ENCODE data around the gene PAXX.
"Not testable (repeated sequence)": the region's sequence is repeated elsewhere in the genome, so short reads cannot be mapped to it uniquely, and the experiment has no call there.

Gene PAXX

DNA sequence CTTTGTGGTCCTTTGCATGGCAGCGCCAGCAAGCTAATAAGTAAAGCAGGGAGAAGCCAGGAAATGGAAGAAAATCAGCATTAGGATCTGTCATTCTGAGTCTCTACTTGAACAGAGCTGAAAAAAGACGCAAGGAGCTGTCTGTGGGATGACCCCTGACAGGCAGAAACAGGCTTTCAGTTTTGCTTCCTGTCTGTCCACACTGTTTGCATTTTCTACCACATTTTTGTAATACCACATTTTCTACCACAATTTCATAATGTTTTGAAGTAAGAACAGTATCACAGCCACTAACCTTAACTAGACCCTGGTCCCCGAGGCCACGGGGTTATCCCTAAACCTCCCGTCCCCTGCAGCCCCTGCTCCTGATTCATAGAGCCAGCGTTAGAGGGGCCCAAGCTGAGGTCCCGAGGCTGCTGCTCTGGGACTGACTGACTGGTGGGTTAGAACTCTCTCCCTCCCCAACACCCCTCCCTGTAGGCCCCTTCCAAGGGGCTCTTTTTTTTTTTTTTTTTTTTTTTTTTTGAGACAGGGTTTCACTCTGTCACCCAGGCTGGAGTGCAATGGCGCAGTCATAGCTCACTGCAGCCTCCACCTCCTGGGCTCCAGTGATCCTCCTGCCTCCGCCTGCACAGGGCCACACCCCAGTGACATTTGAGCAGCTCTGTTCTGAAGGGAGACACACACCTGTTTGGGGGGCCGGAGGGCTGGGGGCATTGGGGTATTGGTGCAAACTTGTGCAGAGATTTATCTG lies 8.1 kb downstream of the PAXX start:
- no peak for DNase-seq (ENCODE audit: extremely low read depth in 1 of 2, low read depth in 1 of 2)

DNA sequence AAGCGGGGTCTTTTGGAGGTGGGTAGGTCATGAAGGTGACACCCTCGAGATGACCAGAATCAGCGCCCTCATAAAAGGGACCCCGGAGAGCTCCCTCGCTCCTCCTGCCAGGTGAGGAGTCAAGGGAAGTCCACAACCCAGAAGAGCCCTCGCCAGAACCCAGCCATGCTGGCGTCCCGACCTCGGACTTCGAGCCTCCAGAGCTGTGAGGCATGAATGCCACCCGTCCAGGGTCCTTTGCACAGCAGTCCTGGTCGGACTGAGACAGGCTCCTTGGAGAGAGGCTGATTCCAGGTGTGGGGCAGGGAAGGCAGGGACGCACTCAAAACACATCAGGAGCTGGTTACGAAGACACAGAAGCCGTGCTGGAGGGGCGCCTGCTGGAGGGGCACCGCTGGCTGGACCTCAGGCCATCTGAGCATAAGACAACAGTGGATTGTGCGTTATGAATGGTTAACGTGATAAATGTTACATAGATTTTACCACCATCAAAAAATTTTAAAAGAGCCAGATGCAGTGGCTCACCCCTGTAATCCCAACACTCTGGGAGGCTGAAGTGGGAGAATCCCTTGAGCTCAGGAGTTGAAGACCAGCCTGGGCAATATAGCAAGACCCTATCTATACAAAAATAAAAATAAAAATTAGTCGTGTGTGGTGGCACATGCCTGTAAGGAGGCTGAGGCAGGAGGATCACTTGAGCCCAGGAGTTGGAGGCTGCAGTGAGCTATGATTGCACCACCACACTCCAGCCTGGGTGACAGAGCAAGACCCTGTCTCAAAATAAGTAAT lies 9.8 kb downstream of the PAXX start:
- DNase-seq (ENCODE audit: extremely low read depth in 1 of 2, low read depth in 1 of 2), result no peak

DNA sequence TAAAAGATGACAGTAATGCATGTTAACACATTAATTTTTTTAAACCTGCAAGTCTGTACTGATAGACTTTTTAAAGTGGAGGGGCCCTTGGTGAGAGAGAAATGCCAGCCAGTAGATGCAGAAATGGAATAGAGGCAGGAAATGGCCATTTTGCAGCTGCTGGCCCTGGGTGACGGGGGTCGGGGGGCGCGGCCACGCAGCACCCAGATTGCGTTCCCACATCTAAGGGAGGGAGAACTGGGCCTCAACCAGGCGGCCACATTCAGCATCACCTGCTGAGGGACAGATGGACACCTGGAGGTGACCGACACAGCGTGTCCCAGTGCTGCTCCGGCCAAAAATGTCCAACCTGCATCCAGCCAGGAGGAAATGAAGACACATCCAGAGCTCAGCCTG lies 10.4 kb downstream of the PAXX start:
- DNase-seq (ENCODE audit: extremely low read depth in 1 of 2, low read depth in 1 of 2), result no peak

DNA sequence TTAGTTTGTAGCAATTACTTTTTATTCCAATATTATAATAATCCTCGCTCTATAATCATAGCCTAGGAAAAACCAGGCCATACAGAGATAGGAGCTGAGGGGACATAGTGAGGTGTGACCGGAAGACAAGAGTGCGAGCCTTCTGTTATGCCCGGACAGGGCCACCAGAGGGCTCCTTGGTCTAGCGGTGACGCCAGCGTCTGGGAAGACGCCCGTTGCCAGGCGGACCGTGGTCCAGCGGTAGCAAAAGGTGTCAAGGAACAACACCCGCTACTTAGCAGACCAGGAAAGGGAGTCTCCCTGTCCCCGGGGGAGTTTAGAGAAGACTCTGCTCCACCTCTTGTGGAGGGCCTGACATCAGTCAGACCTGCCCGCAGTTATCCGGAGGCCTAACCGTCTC lies 12.1 kb downstream of the PAXX start:
- not testable (repeated sequence) for DNase-seq (ENCODE audit: extremely low read depth in 1 of 2, low read depth in 1 of 2)

DNA sequence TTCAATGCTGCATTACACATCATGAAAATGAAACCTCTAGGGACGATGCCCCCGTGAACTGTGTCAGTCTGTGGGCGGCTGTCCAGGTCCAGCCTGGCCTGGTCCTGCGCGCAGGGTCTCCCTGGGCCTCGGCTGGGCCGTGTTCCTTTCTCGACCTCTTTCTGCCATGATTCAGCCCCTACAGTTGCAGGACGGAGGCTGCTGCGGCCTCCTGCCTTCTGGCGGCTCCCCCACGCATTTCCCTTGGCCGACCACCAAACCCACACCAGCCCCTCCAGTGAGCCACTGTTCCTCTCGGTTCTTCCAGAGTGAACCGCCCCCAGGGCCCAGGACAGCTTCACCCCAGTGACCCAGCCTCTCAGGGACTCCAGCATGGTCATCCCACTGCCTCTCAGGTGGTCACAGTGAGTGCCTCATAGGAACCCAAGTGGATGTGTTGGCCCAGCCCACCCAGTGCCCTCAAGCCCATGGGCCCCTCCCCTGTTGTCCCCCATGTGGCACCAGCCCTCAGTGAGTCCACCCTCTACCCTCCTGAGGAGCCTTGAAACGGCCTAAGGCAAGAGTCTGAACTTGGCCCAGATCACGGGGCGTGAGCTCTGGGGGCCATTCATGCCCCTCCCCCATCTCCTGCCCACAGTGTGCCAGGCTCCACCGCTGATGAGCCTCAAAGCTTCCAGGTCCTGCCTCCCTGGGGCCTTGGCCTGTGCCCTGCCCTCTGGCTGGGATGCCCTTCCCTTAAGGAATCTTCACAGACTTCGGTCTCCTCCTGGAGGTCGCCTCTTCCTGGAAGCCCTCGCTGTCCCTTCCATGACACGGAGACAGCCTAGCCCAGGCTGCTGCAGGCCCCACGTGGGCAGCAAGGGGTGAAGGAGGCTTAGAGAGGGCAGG lies 14.1 kb downstream of the PAXX start:
- no peak for DNase-seq (ENCODE audit: extremely low read depth in 1 of 2, low read depth in 1 of 2)

DNA sequence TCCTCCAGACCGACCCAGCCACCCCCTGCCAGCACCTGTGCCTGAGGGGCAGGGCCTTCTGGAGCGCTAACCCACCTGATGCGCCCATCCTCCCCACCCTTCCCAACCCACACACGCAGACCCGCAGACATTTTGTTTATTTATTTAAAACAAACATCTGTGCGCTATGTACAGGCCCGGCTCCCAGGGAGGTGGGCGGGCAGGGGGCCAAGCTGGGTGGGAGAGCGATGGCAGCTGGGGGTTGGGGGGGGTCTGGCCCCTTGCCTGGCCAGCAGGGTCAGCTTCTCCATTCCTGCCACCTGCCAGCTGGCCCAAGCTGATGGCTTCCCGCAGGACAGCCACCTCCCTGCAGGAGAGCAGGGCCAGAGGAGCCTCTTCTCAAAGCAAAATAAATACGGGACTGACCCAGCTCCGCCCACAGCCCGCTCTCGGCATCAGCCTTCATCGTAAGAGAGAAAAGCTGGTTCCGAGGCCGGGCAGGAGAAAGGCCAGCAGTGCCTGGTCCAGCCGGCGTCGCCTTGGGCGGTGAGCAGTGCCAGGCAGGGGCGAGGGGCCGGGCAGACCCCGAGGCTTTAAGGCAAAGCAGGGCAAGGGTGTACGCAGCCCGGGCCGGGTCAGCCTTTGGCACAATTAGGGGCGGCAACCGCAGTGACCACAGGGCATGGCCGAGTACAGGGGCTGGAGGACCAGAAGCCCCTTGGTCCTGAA lies 15.0 kb downstream of the PAXX start:
- DNase-seq (ENCODE audit: extremely low read depth in 1 of 2, low read depth in 1 of 2), result no peak

DNA sequence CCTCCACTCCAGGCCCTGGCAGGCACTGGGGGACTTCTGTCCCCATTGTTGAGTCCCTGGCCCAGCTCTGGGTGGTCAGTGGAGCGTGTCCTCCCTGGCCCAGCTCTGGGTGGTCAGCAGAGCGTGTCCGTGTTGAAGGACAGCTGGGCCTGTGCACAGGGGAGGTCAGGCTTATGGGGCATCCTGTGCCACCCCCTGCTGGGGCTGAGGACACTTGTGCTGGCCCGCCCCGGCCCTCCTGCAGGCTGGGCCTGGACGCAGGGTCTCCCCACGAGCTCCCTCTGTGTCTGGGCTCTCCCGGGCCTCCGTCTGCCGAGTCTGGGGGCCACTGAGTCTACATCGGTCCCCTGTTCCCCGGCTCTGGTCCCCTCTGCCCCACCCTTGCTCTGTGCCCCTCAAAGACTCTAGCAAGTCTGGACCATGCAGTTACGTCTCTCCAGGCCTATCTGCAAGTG lies 15.6 kb downstream of the PAXX start:
- no peak for DNase-seq (ENCODE audit: extremely low read depth in 1 of 2, low read depth in 1 of 2)

DNA sequence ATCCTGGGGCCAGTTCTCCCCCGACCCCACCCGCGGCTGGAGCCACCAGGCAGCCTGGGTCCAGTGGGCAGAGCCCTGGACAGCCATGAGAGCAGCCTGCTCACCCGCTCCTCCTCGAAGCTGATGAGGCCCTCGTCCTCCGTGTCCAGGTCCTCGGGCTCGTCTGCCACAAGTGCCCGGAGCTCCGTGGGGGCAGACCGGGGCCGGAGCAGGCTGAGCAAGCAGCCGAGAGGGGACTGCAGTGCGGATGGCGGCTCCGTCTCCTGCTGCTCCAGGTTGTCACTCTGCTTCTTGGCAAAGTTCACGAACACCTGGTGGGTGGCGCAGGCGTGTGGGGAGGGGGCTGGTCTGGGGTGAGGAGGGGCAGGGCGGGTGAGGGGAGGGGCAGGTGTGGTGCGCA lies 16.1 kb downstream of the PAXX start:
- no peak for DNase-seq (ENCODE audit: extremely low read depth in 1 of 2, low read depth in 1 of 2)

DNA sequence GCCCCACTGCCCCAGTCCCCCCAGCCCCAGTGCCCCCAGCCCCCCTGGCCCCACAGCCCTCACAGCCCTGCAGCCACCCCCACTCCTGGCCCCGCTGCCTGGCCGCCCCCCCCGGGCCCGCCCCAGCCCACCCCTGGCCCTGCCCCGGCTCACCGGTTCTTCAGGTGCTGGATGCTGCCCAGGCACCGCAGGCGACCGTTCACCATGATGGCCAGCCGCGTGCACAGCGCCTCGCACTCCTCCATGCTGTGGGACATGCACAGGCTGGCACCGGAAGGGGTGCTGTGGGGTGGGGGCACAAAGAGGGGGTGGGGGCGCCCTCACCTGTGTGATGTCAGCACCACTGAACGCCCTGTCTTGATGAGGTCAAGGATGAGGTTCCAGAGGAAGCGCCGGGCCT lies 17.0 kb downstream of the PAXX start:
- DNase-seq (ENCODE audit: extremely low read depth in 1 of 2, low read depth in 1 of 2), result no peak

DNA sequence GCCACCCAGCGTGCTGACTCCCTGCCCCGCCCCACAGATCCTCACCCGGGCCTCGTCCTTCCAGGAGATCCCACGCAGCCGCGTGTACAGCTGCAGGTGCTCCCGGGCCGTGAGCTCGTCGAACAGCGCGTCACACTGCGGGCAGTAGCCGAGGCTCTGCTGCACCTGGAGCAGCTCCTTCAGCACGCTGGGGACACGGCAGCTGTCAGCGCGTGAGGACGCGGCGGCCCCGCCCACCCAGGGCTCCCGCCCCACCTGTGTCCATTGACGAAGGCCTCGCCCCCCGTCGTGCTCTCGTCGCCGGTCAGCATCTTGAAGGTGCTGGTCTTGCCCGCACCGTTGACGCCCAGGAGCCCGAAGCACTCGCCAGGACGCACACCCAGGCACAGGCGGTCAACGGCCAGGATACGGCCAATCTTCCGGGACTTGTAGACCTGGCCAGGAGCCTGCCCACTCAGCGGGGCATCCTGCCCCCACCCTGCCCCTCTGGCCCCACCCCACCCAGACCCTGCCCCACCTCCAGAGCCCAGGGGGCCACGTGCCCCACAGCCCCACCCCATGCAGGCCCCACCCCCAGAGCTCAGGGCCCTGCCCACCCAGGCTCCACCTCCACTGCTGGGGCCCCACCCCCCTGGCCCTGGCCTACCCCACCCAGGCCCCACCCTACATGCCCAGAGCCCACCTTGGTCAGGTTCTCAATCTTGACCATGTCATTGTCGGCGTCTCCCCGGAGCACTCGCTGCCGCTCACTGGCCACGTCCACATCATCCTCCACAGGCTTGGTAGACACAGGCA lies 17.9 kb downstream of the PAXX start:
- no peak for DNase-seq (ENCODE audit: extremely low read depth in 1 of 2, low read depth in 1 of 2)

DNA sequence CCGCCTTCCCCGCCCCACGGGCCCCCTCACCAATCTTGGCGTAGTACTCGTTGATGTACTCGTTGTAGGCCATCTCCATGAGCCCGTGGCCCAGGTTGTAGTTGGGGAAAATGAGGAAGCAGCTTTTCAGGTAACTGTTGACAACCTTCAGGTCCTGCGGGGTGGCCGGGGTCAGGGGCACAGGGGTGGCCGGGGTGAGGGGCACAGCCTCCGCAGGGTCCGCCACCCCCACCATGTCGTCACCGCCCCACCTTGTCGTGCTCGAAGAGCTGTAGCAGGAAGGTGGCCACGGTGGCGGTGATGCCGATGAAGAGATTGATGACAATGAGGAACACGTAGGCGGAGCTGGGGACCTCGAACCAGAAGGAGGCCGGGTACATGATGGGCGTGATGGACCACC lies 18.9 kb downstream of the PAXX start:
- DNase-seq (ENCODE audit: extremely low read depth in 1 of 2, low read depth in 1 of 2), result no peak

DNA sequence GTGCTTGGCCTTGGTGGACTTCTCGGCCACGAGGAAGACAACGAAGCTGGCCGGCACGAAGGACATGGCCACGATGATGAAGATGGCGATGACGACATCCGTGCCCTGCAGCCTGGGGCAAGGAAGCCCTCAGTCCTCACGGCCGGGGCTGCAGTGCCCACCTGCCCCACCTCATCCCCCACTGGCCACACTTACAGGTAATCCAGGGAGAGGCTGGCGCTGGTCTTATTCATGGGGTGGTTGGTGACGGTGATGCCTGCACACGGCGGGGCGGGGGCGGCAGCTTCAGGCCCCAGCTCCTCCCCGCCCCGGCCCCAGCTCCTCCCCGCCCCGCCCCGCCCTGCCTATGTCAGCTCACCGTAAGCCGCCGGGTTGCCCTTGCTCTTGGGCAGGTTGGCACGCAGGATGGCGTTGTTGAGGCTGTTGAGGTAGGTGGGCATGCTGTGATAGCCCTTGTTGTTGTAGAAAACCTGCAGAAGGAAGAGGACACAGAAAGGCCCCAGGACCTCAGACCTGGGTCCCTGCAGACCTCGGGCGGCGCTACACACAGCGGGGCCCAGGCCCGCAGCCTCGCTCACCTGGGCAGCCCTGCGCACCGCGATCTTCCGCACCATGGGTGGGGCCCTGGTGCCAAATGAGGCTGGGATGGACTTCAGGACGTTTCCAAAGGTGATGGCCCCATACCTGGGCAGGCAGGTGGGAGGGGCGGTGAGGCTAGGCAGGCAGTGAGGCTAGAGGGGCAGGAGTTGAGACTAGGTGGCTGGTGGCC lies 19.9 kb downstream of the PAXX start:
- DNase-seq (ENCODE audit: extremely low read depth in 1 of 2, low read depth in 1 of 2), result no peak

DNA sequence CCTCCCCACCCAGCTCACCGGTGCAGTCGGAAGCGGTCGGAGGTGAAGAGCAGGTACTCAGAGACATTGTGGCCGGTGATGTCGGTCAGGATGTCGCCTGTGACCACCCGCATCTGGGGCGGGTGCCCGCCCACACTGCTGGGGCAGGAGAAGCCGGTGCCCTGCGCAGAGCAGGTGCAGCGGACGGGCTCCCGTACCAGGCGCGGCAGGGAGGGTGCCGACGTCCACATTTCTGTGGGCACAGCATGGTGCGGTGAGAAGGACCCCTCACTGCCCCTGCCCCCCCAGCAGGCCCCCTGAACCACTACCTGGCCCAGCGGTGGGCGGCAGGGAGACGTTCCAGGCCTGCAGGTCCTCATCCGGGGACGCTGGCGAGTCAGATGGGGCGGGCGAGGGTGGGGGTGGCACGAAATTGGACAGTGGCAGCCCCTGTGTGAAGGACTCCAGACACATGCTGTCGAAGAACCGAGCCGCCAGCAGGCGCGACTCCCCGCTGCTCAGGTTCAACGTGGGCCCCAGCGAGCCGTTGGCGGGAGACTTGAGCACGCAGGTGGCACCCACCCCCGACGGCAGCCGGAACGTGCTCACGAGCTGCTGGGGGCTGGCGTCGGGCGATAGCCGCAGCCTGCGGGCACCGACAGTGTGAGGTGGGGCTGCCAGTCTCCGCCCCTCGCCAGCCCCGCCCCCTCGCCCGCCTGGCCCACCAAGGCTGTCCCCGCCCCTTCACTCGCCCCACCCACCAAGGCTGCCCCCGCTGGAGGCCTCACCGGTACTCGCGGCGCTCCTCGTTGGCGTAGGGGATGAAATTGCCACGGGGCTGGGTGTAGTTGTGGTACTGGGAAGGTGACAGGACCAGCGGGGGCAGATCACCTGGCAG lies 20.7 kb downstream of the PAXX start:
- no peak for DNase-seq (ENCODE audit: extremely low read depth in 1 of 2, low read depth in 1 of 2)

DNA sequence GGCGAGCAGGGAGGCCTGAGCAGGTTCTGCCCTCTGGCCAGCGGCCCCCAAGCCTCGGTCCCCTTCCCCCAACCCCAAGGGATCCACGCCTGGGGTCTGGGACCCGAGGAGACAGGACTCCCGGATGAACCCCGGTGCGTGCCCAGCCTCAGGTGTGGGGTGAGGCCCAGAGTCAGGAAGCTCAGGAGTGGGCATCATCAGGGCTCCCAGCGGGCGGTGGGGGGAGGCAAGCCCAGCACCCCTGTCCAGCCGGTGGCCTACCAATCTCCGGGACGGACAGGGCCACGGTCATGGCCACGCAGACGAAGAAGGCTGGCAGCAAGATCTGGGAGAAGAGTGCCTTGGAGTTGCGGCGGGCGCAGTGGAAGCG lies 21.3 kb downstream of the PAXX start:
- DNase-seq (ENCODE audit: extremely low read depth in 1 of 2, low read depth in 1 of 2), result no peak

DNA sequence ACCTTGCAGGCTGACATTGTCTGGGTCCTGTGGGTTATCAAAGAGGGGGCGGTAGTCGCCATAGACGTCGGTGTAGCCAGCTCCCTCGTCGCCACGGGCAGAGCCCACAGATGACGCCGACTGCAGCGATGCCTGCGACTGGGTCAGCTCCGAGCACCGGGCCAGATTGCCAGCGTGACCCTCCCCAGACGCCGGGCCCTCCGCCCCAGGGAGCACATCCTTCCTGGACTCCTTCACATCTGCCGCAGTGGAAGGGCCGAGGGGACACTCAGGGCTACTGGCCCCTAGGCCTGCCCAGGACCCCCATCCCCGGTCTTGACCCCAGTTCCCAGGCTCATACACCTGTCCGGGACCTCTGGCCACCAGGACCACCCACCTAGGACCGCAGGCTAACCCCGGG lies 21.9 kb downstream of the PAXX start:
- DNase-seq (ENCODE audit: extremely low read depth in 1 of 2, low read depth in 1 of 2), result no peak

DNA sequence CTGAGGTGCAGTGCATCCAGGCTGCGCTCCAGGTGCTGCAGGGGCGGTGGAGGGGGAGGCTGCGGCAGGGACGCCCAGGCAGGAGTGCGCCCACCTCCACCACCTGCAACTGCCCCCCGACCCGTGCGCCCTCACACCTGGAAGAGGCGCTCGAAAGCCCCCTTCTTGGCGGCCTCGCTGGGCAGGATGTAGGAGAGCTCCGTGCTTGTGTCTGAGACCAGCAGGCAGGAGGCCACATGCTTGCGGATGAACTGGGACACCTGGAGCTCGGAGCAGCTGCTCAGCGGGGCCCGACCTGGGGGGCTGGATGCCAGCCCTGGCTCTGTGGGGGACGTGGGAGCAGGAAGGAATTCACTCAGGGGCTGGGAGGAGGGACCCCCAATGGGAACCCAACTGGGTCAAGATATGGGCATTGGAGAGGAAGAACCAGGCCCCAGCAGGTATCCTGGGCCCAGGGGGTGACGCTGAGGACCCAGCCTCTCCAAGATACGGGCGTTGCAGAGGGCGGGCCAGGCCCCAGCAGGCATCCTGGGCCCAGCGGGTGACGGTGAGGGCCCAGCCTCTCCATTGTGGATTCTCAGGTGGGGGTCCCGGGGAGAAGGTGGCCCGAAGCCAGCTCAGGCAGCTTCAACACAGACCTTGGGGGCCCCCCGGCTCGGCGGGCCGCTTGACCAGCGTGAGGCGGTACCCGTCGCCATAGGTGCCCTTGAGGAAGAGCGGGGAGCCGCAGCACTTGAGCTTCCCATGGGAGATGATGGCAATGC lies 22.7 kb downstream of the PAXX start:
- no peak for DNase-seq (ENCODE audit: extremely low read depth in 1 of 2, low read depth in 1 of 2)

DNA sequence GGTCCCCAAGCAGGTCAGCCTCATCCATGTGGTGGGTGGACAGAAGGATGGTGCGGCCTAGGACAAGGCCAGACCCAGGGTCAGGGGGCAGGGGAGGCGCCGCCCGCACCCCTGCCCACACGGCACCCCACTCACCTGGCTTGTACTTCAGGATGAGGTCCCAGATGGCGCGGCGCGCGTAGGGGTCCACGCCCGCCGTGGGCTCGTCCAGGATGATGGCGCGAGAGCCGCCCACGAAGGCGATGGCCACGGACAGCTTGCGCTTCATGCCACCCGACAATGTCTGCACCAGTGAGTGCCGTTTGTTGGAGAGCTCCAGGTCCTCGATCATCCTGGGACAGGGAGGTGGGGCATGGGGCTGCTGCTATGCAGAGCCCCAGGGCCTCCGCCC lies 23.3 kb downstream of the PAXX start:
- no peak for DNase-seq (ENCODE audit: extremely low read depth in 1 of 2, low read depth in 1 of 2)

DNA sequence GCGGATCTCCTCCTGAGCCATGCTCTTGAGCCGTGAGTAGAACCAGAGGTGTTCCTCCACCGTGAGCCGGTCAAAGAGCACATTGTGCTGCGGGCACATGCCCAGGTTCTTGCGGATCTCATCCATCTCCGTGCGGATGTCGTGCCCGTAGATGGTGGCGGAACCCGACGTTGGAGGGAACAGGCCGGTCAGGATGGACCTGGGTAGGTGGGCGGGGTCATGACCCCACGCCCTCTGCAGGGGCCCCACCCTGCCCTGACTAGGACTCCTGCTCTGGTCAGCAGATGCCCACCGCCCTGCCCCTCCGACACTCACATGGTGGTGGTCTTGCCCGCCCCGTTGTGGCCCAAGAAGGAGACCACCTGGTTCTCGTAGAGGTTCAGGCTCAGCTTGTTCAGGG lies 23.8 kb downstream of the PAXX start:
- no peak for DNase-seq (ENCODE audit: extremely low read depth in 1 of 2, low read depth in 1 of 2)
